ENCODE results near the gene GLA.

Gene GLA

GRCh38 chrX:101395789-101396188 lies 11.9 kb downstream of the GLA start:
- DNase-seq = no peak

GRCh38 chrX:101394372-101394771 lies 13.4 kb downstream of the GLA start:
- DNase-seq = no peak

GRCh38 chrX:101393530-101394305 lies 14.0 kb downstream of the GLA start:
- DNase-seq = no peak

GRCh38 chrX:101391831-101392230 lies 15.9 kb downstream of the GLA start:
- DNase-seq = no peak

GRCh38 chrX:101390664-101391525 lies 16.8 kb downstream of the GLA start, which contains the start of gene RPL36A:
TSS of gene RPL36A (plus strand) at chrX:101391011. CDS start at chrX:101391044, 33 bp downstream.
- DNase-seq = no peak

- no peak for DNase-seq
Observed at GRCh38 chrX:101388604-101389003, 19.1 kb downstream of the GLA start.

GRCh38 chrX:101386542-101386885 lies 21.2 kb downstream of the GLA start:
- no peak for DNase-seq

- no peak for DNase-seq
Observed at GRCh38 chrX:101385795-101386541, 21.8 kb downstream of the GLA start, which contains the start of gene BTK. TSS of gene BTK (minus strand) at chrX:101386191. CDS start at chrX:101375284, 10,907 bp downstream.

- no peak for DNase-seq
Observed at GRCh38 chrX:101385026-101385684, 22.6 kb downstream of the GLA start.

- DNase-seq = no peak
Observed at GRCh38 chrX:101383679-101384205, 24.0 kb downstream of the GLA start.

- DNase-seq = no peak
Observed at GRCh38 chrX:101377547-101377946, 30.2 kb downstream of the GLA start.

GRCh38 chrX:101370888-101371504 lies 36.7 kb downstream of the GLA start:
- DNase-seq = no peak

GRCh38 chrX:101369687-101370086 lies 38.0 kb downstream of the GLA start:
- DNase-seq = no peak

GRCh38 chrX:101368800-101369199 lies 38.9 kb downstream of the GLA start:
- DNase-seq = no peak

GRCh38 chrX:101365301-101365795 lies 42.4 kb downstream of the GLA start:
- no peak for DNase-seq

- no peak for DNase-seq
Observed at GRCh38 chrX:101362757-101363156, 45.0 kb downstream of the GLA start.

- no peak for DNase-seq
Observed at GRCh38 chrX:101362116-101362515, 45.6 kb downstream of the GLA start.

GRCh38 chrX:101360390-101360789 lies 47.3 kb downstream of the GLA start:
- DNase-seq = no peak

GRCh38 chrX:101359966-101360365 lies 47.8 kb downstream of the GLA start:
- no peak for DNase-seq

- DNase-seq = no peak
Observed at GRCh38 chrX:101357166-101357795, 50.4 kb downstream of the GLA start.

GRCh38 chrX:101349193-101349562 lies 58.5 kb downstream of the GLA start:
- no peak for DNase-seq
